GM18508 (cell line): ENCODE measurements around the gene COX17.

Experiments used
- ATAC-seq: cut with Tn5 transposase; IDR thresholded peaks from one replicate; pipeline ENCODE4 v1.9.1; 2021; ENCODE audit warnings: moderate number of reproducible peaks; ENCODE audit not compliant: insufficient read depth, unreplicated experiment

COX17 gene

DNA sequence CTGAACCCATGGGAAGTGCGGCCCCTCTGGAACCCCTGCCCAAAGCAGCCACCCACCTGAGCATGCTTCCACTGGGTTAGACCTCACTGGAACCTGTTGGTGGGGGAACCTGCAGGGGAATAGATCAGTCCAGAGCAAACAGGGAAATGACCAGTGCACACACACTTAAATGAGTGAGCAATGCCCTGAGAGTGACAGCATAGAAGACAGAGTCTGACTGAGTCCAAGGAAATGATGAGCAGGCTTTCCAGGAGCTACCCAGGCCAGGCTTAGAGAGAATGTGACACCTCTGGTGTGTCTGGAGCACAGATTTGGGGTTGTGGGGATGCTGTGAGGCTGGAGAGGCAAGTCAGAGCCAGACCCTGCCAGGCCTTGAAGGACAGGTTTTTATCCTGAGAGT lies 51.0 kb downstream of the COX17 start:
- no peak for ATAC-seq

DNA sequence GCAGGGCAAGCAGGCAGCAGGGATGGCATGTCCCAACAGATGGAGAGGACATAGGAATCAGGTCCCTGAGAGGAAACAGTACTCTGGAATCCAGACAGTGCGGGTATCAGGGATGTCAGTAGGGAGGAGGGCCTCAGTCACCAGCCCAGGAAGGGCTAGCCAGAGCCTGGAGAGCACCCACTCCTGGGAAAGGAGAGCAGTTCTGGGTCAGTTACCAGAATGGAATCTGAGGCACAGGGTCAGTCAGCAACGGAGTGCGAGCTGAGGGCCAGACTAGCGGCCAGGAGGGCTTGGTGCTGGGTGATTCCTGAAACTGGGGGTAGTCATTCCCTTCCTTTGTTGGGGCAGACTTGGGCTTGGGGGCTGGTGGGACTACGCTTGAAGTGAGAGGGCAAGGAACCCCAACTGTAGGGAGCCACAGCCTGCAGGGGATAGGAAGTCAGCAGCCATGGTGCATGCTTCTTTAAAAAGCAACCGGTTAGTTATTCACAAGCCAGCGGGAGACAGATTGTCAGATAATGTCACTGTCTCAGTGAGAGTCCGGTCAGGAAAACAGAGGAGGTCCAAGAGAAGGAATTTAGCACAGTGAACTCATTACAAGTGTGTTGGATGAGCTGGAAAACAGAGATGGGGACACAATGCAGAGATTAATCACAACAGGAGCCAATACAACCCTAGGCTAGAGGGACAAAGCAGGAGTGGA lies 51.6 kb downstream of the COX17 start:
- no peak for ATAC-seq

DNA sequence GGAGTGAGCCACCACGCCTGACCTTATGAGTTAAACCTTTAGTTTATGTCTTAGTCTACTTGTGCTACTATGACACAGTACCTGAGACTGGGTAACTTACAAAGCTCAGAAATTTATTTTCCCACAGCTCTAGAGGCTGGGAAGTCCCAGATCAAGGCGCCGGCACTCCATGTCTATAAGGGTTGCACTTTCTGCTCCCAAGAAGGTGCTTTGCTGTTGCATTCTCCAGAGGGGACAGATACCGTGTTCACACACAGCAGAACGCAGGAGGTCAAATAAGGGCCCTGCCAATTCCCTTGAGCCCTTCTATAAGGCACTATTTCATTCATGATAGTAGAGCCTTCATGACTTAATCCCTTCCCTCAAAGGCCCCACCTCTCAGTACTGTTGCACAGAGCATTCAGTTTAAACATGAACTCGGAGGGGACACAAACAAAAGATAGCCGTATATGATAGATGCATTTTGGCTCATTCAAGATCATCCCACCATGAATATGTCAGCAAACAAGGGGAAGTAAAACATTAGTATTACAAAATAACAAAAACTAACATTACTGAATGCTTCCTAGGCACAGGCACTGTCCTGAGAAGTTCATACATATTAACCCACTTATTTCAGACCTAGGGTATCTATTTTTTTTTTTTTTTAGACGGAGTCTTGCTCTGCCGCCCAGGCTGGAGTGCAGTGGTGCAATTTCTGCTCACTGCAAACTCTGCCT lies 53.0 kb downstream of the COX17 start:
- no peak for ATAC-seq

DNA sequence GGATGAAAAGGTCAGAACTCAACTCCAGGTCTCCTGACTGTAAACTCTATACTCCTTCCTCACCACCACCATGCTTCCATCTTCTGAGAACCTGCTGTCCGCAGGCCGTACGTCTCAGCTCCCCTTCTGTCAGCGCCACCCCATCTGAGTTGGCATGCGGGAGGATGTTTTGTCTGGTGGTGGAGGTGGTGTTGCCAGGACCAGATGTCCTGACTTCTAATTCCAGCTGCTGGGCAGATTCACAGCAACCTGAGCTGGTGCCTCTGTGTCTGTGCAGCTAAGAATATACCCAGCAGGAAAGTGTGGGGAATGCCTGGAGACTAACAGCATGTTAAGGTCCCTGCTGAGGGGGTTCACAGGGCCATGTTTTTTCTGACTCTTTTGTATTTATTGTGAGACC lies 56.3 kb downstream of the COX17 start:
- no peak for ATAC-seq
